Ishikawa (cell line): Measurements from ENCODE around the gene PCDH11Y.
"Not testable (repeated sequence)": the region's sequence is repeated elsewhere in the genome, so short reads cannot be mapped to it uniquely, and the experiment has no call there.

Experiments used
- CEBPB ChIP-seq: IDR thresholded peaks from 2 replicates; pipeline ENCODE4 v1.6.1; 2012
- CREB1 ChIP-seq: IDR thresholded peaks from 2 replicates; pipeline ENCODE4 v1.6.1; 2012; ENCODE audit warnings: low read depth
- EGR1 ChIP-seq: IDR thresholded peaks from 2 replicates; pipeline ENCODE4 v1.6.1; 2012
- EP300 ChIP-seq: IDR thresholded peaks from 2 replicates; pipeline ENCODE4 v1.6.1; 2012; ENCODE audit warnings: borderline replicate concordance
- FOXM1 ChIP-seq: IDR thresholded peaks from 2 replicates; pipeline ENCODE4 v1.6.1; 2012; ENCODE audit warnings: low read depth, borderline replicate concordance
- NFIC ChIP-seq: IDR thresholded peaks from 2 replicates; pipeline ENCODE4 v1.6.1; 2012
- RAD21 ChIP-seq: IDR thresholded peaks from 2 replicates; pipeline ENCODE4 v1.6.1; 2012; ENCODE audit warnings: low read depth
- TAF1 ChIP-seq: IDR thresholded peaks from 2 replicates; pipeline ENCODE4 v1.6.1; 2012; ENCODE audit warnings: low read depth, mild to moderate bottlenecking
- TCF12 ChIP-seq: IDR thresholded peaks from 2 replicates; pipeline ENCODE4 v1.6.1; 2012; ENCODE audit warnings: low read depth
- YY1 ChIP-seq: IDR thresholded peaks from 2 replicates; pipeline ENCODE4 v1.6.1; 2012; ENCODE audit warnings: low read depth
- TF ChIP-seq, protein P1 (sequence below): IDR thresholded peaks from 2 replicates; pipeline ENCODE4 v1.6.1; 2012
- TF ChIP-seq, protein P2 (sequence below): IDR thresholded peaks from 2 replicates; pipeline ENCODE4 v1.6.1; 2012; ENCODE audit warnings: low read depth, mild to moderate bottlenecking
- TF ChIP-seq, protein P3 (sequence below): IDR thresholded peaks from 2 replicates; pipeline ENCODE4 v1.6.1; 2012

DNA sequence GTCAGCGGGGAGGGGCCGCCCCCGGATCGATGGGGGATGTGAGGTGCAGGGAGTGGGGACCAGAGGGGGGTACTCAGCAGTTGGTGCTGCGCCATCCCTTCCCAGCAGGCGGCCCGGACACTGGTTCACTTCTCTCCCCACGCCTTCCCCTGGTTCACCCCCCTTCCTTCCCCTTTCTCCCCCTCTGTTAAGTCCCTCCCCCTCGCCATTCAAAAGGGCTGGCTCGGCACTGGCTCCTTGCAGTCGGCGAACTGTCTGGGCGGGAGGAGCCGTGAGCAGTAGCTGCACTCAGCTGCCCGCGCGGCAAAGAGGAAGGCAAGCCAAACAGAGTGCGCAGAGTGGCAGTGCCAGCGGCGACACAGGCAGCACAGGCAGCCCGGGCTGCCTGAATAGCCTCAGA is at the start of gene PCDH11Y:
- TF ChIP-seq, protein P1, sequence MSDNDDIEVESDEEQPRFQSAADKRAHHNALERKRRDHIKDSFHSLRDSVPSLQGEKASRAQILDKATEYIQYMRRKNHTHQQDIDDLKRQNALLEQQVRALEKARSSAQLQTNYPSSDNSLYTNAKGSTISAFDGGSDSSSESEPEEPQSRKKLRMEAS, result not testable (repeated sequence)
- not testable (repeated sequence) for TF ChIP-seq RAD21, YY1, EP300, TAF1, CEBPB, NFIC, EGR1, TCF12, CREB1, FOXM1
- TF ChIP-seq, protein P2, sequence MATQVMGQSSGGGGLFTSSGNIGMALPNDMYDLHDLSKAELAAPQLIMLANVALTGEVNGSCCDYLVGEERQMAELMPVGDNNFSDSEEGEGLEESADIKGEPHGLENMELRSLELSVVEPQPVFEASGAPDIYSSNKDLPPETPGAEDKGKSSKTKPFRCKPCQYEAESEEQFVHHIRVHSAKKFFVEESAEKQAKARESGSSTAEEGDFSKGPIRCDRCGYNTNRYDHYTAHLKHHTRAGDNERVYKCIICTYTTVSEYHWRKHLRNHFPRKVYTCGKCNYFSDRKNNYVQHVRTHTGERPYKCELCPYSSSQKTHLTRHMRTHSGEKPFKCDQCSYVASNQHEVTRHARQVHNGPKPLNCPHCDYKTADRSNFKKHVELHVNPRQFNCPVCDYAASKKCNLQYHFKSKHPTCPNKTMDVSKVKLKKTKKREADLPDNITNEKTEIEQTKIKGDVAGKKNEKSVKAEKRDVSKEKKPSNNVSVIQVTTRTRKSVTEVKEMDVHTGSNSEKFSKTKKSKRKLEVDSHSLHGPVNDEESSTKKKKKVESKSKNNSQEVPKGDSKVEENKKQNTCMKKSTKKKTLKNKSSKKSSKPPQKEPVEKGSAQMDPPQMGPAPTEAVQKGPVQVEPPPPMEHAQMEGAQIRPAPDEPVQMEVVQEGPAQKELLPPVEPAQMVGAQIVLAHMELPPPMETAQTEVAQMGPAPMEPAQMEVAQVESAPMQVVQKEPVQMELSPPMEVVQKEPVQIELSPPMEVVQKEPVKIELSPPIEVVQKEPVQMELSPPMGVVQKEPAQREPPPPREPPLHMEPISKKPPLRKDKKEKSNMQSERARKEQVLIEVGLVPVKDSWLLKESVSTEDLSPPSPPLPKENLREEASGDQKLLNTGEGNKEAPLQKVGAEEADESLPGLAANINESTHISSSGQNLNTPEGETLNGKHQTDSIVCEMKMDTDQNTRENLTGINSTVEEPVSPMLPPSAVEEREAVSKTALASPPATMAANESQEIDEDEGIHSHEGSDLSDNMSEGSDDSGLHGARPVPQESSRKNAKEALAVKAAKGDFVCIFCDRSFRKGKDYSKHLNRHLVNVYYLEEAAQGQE, result not testable (repeated sequence)
- TF ChIP-seq, protein P3, sequence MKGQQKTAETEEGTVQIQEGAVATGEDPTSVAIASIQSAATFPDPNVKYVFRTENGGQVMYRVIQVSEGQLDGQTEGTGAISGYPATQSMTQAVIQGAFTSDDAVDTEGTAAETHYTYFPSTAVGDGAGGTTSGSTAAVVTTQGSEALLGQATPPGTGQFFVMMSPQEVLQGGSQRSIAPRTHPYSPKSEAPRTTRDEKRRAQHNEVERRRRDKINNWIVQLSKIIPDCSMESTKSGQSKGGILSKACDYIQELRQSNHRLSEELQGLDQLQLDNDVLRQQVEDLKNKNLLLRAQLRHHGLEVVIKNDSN, result not testable (repeated sequence)
